HG03575 (cell line): ENCODE results near the gene TWIST2.

Experiments used
- ATAC-seq: cut with Tn5 transposase; IDR thresholded peaks from one replicate; pipeline ENCODE4 v1.9.1; 2021; ENCODE audit not compliant: unreplicated experiment, insufficient number of reproducible peaks, low FRiP score; ENCODE audit errors: extremely low read depth

Gene TWIST2

GRCh38 chr2:238924796-238925195, 76.9 kb downstream of the TWIST2 start:
- ATAC-seq = no peak

GRCh38 chr2:238925281-238925680, 77.4 kb downstream of the TWIST2 start:
- ATAC-seq = no peak

- no peak for ATAC-seq
Measured at GRCh38 chr2:238925816-238926521, 78.1 kb downstream of the TWIST2 start.

GRCh38 chr2:238926761-238927611, 79.1 kb downstream of the TWIST2 start:
- ATAC-seq = no peak

GRCh38 chr2:238927746-238928519, 80.0 kb downstream of the TWIST2 start:
- ATAC-seq = no peak

GRCh38 chr2:238928520-238929241, 80.8 kb downstream of the TWIST2 start:
- ATAC-seq = no peak

- ATAC-seq = no peak
Measured at GRCh38 chr2:238929242-238930081, 81.6 kb downstream of the TWIST2 start.

GRCh38 chr2:238930216-238930615, 82.3 kb downstream of the TWIST2 start:
- ATAC-seq = no peak

- ATAC-seq = no peak
Measured at GRCh38 chr2:238936162-238937052, 88.5 kb downstream of the TWIST2 start.

GRCh38 chr2:238938003-238938400, 90.1 kb downstream of the TWIST2 start:
- ATAC-seq = no peak

GRCh38 chr2:238938401-238939055, 90.6 kb downstream of the TWIST2 start:
- no peak for ATAC-seq

- no peak for ATAC-seq
Measured at GRCh38 chr2:238939074-238939473, 91.2 kb downstream of the TWIST2 start.

GRCh38 chr2:238939521-238940403, 91.9 kb downstream of the TWIST2 start:
- no peak for ATAC-seq

- no peak for ATAC-seq
Measured at GRCh38 chr2:238940806-238941205, 92.9 kb downstream of the TWIST2 start.

GRCh38 chr2:238941262-238941792, 93.4 kb downstream of the TWIST2 start:
- no peak for ATAC-seq
